DMS 273 (cell line): ENCODE results near the gene PRIMPOL.
"Not testable (repeated sequence)": the region's sequence is repeated elsewhere in the genome, so short reads cannot be mapped to it uniquely, and the experiment has no call there.

ENCODE experiments used
- DNase-seq: peaks from one replicate; lab custom pipeline; 2025; ENCODE audit not compliant: unreplicated experiment; lab: John Stamatoyannopoulos, UW

PRIMPOL gene

DNA sequence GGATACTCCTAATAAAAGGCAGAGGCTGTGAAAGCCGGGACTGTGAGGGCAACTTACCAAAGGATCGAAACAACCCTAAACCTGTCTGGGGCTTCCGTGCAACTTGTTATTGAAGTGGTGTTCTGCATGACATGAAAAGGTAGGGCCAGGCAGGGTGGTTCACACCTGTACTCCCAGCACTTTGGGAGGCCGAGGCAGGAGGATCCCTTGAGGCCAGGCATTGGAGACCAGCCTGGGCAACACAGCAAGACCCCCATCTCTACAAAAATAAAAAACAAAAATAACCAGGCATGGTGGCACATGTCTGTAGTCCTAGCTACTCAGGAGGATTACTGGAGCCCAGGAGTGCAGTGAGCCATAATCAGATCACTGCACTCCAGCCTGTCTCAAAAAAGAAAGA lies 12.6 kb upstream of the PRIMPOL start:
- DNase-seq: no peak

DNA sequence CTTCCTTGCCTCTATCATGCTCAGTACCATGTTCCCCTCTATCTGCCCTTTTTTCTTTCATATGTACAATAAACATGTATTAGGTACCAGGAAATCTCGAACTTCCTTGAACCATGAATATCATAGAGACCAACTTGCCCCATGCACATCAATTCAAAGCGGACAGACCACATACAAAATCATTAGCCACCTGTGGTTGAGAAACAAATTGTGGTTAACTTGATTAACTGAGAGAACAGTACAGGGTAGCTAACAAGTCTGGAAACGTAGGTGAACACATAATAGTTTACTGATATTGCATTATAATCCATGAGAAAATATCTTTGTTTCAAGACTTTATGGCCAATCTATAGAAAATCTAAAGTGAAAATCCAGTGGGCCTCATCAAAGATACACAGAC lies 8.5 kb upstream of the PRIMPOL start:
- no peak for DNase-seq

GRCh38 chr4:184641451-184641850 lies 8.1 kb upstream of the PRIMPOL start:
- DNase-seq: no peak

DNA sequence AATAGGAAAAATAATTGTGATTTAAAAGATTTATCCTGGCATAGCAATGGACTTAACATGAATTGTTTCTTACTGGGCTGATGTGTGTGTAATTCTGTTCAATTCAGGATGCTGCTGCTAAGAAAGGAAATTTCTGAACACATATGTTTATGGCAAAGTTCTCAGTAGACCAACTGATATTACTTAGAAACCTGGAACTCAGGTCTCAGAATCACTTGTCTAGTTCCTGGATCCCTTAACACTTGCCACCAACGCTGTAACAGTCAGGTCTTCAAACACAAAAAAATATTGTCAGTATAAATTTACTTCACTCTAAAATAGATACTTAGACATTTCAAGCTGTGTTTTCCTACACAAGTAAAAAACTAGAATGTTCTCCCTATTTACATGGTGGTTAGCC lies 5.8 kb upstream of the PRIMPOL start:
- no peak for DNase-seq

DNA sequence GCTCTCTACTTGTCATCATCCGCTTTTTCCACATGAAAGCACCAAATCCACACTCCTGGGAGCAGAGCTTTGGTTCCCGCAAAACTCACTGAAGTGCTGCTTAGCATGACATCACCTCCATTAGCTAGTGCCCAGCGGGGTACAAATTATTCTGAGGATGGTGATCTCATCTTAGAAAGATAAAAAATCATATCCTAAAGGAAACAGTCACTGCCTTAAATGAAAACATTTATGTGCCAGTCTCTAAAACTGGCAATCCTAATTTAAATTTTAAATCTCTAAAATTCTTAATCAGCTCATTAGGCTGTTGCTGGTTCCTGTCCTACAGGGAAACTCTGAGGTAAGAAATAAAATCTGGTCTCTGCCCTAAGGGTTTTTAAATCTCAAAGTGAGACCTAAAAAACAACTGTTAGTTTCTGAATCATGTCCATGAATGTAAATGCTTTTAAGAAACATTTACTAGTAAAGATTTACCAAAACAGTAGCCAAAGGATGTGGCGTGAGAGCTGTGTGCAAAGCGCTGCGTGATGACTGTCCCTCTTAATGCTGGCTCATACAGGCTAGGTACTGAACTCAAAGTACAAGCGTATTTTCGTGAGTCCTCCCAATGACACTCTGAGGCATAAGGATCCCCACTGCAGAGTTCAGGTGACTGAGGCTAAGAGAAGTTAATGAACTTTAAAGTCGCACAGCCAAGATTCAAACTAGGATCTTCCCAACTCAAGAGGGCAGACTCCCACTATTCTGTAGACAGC lies 4.8 kb upstream of the PRIMPOL start:
- DNase-seq: peak; percentile 42

GRCh38 chr4:184645904-184646610 lies 3.5 kb upstream of the PRIMPOL start:
- DNase-seq: peak; percentile 8

DNA sequence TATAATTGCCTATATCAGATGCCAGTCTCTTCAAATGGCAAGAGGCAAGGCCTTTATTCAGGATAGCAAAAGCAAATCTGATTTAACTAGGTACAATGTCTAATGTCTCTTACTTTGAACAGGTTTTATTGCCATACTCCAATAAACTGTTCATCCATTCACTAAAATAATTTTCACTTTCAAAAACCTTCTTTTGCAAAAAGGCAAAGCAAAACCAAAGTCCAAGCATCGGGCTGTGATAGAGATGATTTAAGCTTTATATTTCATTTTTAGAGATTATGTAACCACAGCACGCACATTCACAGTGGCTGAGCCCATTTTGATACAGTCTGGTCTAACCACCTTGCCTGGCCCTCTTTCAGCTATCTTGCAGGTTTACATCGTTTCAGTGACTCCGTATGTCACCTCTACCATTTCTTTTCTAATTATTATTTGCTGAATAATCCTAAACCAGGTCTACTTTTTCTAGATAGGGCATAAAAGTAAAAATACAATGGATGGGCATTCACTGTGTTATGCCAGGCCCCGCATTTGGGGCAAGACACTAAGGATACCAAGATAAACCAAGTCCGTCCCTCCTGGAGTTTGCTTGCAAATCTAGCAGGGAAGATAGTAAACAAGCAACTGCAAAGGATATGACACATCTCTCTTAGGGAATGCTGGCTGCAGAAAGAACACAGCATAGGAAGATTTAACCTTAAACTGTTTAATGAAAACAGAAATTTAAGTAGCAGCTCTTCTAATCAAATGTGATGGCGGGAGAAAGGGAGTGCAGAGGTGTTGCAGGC lies 2.1 kb upstream of the PRIMPOL start:
- no peak for DNase-seq

DNA sequence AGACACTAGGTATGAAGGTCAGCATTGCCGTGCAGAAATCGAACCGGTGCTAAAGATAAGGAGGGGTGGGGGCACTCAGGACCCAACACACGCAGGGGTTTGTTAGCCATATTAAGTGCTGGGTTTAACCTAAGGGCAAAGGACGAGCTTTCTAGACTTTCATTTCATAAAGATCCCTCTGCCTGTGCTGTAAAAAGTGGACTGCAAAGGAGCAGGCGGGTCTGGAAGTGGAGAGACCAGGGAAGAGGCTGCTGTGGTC lies 1.6 kb upstream of the PRIMPOL start:
- DNase-seq: peak; percentile 27

DNA sequence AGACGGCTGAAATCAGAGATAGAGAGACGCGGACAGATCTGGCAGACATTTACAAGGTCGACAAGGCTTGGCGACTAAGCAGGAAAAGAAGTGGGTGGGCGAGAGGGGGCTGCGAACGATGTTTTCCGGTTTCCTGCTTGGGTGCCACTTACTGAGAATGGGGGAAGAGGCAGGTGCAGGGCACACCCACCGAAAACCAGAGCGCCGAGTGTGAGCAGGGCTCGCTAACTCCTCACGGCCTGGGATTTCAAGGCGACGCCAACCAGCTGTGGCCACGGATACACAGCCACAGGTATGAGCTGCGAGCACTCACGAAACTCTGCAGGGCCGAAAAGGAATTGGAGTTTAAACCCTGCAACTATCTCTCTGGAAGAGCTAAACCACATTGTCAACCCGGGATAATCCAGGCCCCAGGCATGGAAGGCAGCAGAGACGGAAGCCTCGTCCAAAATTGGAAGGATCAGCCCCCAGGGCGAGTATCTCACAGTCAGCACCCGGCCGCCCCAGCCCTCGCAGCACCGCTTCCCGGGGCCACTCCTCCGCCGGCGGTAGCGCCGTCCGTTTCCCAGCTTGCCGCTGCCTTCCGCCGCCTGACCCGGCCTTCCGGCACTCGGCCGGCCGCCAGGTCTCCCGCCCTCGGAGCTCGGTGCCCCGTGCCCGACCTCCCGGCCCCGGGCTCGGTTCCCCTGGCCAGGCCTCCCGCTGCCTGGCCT lies 1.1 kb upstream of the PRIMPOL start:
- DNase-seq: peak; percentile 66

DNA sequence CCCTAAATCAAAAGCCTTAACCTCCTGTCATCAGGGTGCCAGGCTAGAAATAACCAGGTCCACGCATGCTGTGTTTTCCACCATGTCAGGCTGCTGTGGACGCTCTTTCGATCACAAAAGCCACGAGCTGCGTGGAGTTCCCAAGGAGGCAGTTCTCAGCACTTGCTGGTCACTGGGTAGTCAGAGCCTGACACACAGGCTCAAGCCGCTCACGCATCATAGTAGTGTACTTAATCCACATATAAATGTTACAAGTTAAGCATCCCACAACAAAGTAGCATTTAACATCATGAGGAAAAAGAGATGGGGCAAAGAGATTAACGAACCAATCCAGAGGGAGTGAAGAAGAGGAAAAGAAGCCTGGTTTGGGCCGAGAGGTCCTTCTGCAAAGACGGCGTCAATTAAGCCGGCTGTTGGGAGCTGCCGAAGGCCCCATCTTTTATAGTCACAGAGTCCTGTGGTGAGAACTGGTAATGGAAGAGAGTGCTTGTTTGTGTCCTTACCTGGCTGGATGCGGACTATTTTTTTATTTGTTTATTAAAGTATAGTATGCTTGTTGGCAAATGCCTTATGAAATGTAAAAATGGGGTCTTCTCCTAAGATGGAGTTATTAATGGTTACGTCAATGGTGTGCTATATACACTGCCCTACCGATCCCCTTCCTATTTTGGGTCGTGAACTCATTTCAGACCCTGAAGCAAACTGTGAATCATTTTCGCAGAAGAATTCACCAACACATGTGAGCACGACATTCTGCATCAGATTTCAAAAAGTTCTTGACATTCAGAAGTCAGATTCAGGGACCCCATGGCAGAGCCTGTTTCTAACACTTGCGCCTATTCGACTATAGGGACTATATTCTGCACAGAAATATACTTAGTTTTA lies 675 bp downstream of the PRIMPOL start:
- peak; percentile 51 for DNase-seq

GRCh38 chr4:184651899-184652298 lies 2.4 kb downstream of the PRIMPOL start:
- DNase-seq: no peak

- DNase-seq: not testable (repeated sequence)
Observed at GRCh38 chr4:184652681-184653080, 3.1 kb downstream of the PRIMPOL start.

GRCh38 chr4:184653650-184654049 lies 4.1 kb downstream of the PRIMPOL start:
- DNase-seq: peak; percentile 74

- no peak for DNase-seq
Observed at GRCh38 chr4:184655889-184656869, 6.6 kb downstream of the PRIMPOL start.

DNA sequence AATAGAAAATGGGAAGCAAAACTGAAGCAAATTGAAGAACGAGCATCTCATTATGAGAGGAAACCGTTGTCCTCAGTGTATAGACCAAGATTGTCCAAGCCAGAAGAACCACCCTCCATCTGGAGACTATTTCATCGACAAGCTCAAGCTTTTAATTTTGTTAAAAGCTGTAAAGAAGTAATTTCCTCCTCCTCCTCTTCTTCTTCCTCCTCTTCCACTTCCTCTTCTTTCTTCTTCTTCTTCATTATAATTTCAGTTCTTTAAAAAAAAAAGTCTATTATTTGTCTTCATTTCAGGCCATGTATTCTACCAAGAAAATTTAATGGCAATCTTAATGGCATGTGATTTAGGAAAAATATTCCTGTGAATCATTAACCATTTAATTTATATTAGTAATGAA lies 7.6 kb downstream of the PRIMPOL start:
- no peak for DNase-seq

DNA sequence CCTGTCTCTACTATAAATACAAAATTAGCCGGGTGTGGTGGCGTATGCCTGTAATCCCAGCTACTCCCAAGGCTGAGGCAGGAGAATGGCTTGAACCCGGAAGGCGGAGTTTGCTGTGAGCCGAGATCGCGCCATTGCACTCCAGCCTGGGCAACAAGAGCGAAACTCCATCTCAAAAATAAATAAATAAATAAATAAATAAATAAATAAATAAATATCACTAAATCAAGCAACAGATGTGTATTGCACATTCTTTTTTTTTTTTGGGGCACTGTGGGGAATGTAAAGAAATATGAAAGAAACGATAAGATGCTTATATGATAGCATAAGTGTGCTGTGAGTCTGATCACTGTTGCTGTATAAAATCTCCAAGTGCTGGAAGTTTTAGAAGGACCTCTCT lies 8.3 kb downstream of the PRIMPOL start:
- DNase-seq: not testable (repeated sequence)

DNA sequence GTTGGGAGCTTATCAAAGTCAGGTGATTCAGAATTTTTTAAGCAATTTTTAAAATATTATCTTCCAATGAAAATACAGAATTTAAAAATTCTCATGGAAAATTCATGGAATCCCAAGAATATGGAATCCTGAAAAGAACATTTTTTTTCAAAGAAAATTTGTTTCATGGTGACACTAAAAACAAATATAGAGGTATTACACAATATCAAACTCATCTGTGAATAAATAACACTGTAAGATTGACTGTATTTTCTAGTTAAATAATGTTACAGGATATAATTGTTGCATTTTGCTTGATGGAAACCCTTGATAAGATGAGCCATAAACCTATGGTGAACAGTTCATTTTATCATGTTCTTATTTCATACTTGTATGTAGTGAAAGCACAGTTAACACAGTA lies 11.4 kb downstream of the PRIMPOL start:
- no peak for DNase-seq

GRCh38 chr4:184662236-184662635 lies 12.7 kb downstream of the PRIMPOL start:
- DNase-seq: no peak

DNA sequence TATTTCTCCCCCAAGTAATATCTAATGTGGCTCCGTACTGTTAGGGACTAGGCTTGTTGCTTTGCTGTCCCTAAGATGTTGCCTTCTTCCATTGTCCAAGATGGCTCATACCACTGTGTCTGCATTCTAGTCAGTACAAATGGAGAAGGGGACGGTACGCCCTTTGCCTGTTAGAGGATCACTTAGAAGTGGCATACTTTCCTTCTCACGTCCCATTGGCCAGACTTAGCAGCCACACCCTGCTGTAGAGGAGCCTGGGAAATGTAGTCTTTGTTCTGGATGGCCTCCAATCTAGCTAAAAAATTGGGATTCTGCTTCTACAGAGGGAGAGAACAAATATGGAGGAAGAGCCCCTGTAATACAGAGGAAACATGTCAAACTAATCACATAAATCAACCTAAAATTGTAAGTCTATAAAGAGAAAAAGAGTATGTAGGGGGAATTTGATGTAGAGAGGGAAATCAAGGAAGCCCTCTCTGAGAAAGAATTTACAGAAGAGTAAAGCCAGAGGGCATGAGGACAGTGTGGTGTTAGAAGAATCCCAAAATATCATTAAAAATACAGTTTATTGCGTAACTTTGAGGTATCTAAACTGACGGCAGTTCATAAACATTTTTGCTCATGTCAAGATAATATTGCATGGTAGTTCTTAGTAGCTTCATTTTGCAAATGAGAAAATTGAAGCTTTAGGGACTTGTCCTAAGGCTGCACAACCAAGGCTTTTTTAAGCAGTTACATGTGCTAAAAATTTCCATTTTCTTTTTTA lies 15.1 kb downstream of the PRIMPOL start:
- peak; percentile 26 for DNase-seq
